HepG2 (cell line): ENCODE measurements around the gene TRAF3.

Source experiments
- CTCF ChIP-seq: sonication (generic); formaldehyde crosslinking; IDR thresholded peaks from 2 replicates; pipeline ENCODE4 v1.5.0; 2020; ENCODE audit warnings: mild to moderate bottlenecking, missing genetic modification reagents, moderate library complexity
- EP300 ChIP-seq, 3 experiments: sonication (generic) in 1 of 3; formaldehyde crosslinking in 1 of 3; IDR thresholded peaks; 2 replicates each; pipeline versions ENCODE4 v1.5.1 to v1.6.1; 2011 to 2020; ENCODE audit warnings: low read depth in 2 of 3, low read length in 2 of 3, borderline replicate concordance in 1 of 3, improper control_type of control experiment in 1 of 3, mild to moderate bottlenecking in 1 of 3, missing genetic modification reagents in 1 of 3, moderate library complexity in 1 of 3
- POLR2AphosphoS5 ChIP-seq: IDR thresholded peaks from 2 replicates; pipeline ENCODE4 v1.6.1; 2012; ENCODE audit warnings: low read depth, low read length
- SIN3B ChIP-seq: fragments of 150-350 bp; IDR thresholded peaks from 2 replicates; pipeline ENCODE4 v1.6.1; 2014; ENCODE audit warnings: low read length

GRCh38 chr14:102949062-102949800 lies 172.0 kb downstream of the TRAF3 start:
- no peak for TF ChIP-seq EP300 (IDR thresholded peaks at IDR 0.05; ENCODE audit: low read depth in 2 of 2, low read length in 2 of 2)
- TF ChIP-seq EP300 (CRISPR knock-in tag; IDR thresholded peaks at IDR 0.05; ENCODE audit: borderline replicate concordance) = no peak
- TF ChIP-seq POLR2AphosphoS5 = no peak
- TF ChIP-seq SIN3B = no peak
- TF ChIP-seq CTCF (CRISPR knock-in tag) = no peak
